GM12891 (cell line): Measurements from ENCODE around the gene RANBP10.

ENCODE experiments used
- POLR2A ChIP-seq: IDR thresholded peaks from 2 replicates; pipeline ENCODE4 v1.6.1; 2011; ENCODE audit warnings: low read depth, low read length, control low read depth
- POLR2AphosphoS5 ChIP-seq: IDR thresholded peaks from 2 replicates; pipeline ENCODE4 v1.6.1; 2011; ENCODE audit warnings: low read depth, low read length, control low read depth
- SPI1 ChIP-seq: IDR thresholded peaks from 2 replicates; pipeline ENCODE4 v1.6.1; 2011; ENCODE audit warnings: low read depth, low read length, control low read depth
- TAF1 ChIP-seq: IDR thresholded peaks from 2 replicates; pipeline ENCODE4 v1.6.1; 2011; ENCODE audit warnings: low read depth, low read length, control low read depth

DNA sequence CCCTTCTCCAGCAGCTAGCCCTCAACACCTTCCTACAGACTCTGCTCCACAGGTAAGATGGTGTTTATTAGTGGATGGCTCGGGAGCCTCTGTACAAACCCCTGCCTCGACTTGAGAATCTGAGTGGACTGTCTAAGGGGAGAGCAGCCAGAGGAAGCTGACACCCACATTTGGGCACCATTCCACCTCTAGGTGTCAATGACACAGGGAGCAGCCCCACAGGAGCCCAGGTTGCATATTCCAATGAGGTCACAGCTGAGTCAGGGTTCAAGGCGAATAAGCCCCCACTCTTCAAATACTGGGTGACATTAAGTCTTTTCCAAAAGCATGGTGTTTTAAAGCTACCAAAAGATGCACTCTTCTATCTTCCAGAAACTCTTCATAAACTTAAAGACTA is 31.9 kb downstream of the RANBP10 start:
- TF ChIP-seq POLR2A (no peak), TAF1 (no peak), POLR2AphosphoS5 (no peak), SPI1 (no peak)
